ENCODE measurements around the gene SIK2.

Gene SIK2

DNA sequence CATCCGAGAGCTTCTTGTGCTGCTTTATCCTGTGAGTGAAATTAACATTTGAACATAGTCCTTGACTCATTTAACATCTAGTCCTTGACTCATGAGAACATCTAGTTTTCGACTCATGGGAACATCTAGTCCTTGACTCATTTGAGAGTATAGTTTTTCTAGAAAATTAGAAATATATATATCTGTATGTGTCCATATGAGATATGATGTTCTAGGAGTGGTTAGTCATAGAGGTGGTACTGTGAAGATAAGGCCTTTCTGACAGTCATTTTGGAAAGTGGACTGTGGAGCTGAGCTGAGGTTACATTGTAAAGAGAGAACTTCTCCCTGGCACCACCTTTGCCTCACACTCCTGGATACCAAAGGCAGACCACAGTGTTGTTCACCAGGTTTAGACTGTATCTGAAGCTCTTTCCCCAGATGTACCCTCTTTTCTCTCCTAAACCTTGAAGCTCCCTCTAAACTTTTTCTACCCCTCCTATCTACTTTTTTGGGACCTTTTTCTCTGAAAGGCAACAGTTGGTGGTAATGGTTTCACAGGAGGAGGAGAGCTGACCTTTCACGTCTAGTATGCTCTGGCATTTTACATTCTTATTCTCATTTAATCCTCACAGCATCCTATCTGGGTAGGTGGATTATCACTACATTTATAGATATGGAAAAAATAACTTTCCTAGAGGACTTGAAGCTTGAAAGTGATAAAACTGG is 96.8 kb downstream of the SIK2 start:
- Mint-ChIP-seq H3K4me3 (no peak overlapping the region), H3K4me1 (peaks cover 12% of the 10 kb centered on the region), H3K27ac (no peak overlapping the region), H3K9me3 (no peaks in the 10 kb centered on the region), H3K27me3 (ENCODE audit: low read depth, poor library complexity) (peaks cover under 1% of the 10 kb centered on the region), H3K36me3 (ENCODE audit: low read depth) (peaks cover 4% of the 10 kb centered on the region)
- DNase-seq: no peak
- TF ChIP-seq, protein P1, sequence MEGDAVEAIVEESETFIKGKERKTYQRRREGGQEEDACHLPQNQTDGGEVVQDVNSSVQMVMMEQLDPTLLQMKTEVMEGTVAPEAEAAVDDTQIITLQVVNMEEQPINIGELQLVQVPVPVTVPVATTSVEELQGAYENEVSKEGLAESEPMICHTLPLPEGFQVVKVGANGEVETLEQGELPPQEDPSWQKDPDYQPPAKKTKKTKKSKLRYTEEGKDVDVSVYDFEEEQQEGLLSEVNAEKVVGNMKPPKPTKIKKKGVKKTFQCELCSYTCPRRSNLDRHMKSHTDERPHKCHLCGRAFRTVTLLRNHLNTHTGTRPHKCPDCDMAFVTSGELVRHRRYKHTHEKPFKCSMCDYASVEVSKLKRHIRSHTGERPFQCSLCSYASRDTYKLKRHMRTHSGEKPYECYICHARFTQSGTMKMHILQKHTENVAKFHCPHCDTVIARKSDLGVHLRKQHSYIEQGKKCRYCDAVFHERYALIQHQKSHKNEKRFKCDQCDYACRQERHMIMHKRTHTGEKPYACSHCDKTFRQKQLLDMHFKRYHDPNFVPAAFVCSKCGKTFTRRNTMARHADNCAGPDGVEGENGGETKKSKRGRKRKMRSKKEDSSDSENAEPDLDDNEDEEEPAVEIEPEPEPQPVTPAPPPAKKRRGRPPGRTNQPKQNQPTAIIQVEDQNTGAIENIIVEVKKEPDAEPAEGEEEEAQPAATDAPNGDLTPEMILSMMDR (IDR thresholded peaks at IDR 0.05): no peak

DNA sequence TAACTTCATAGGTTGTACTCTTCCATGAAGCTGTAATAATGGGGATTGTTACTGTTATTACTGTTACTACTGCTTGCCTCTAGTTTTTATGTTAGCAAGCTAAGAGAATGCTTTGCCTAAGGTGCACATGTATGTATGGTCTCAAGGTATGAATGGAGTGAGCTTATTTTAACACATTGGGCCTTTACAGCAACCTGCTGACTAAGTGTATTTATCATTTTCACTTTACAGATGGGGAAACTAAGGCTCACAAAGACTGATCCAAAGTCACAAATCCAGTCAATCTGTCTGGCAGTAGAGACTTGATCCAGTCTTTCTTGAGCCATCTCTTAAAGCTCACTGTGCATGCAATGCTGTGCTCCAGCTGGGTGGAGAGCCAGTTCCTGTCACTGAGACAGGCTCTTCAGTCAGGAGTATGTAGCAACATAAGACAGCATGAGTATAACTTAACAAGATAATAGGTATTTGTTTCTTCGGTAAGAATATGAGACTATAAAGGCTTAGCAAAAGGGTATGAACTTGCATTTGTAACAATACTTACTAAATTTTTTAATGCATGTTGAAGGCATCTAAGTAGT is 97.4 kb downstream of the SIK2 start:
- no peak for DNase-seq
- H3K4me3 Mint-ChIP-seq: no peak overlapping the region
- no peak overlapping the region for H3K27ac Mint-ChIP-seq
- peaks cover 6% of the 10 kb centered on the region for H3K4me1 Mint-ChIP-seq
- peaks cover 4% of the 10 kb centered on the region for H3K27me3 Mint-ChIP-seq (ENCODE audit: low read depth, poor library complexity)
- peaks cover 6% of the 10 kb centered on the region for H3K36me3 Mint-ChIP-seq (ENCODE audit: low read depth)
- TF ChIP-seq, protein P1 (IDR thresholded peaks at IDR 0.05): no peak
- H3K9me3 Mint-ChIP-seq: no peaks in the 10 kb centered on the region

DNA sequence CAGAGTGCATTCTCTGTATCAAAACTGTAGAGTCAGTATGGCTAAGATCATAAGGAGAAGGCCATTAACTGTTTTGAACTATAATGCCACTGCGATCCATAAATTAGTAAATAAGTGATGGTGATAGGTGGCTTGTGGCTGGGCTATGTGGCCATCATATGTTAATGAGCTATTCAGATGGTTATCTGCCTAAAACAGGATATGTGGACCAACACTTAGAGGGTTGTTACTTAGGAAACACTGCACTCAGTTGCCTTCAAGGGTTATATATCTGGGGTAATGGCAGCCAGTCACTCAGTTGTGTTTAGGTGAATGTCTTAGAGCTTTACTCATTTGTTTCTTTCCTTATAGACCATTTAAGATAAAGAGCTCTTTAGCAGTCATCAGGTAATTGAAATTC is 97.9 kb downstream of the SIK2 start:
- Mint-ChIP-seq H3K4me1 (peaks cover 1% of the 10 kb centered on the region), H3K36me3 (ENCODE audit: low read depth) (peaks cover 11% of the 10 kb centered on the region), H3K27ac (no peak overlapping the region), H3K27me3 (ENCODE audit: low read depth, poor library complexity) (peaks cover 4% of the 10 kb centered on the region), H3K4me3 (no peak overlapping the region), H3K9me3 (no peaks in the 10 kb centered on the region)
- TF ChIP-seq, protein P1 (IDR thresholded peaks at IDR 0.05): no peak
- no peak for DNase-seq

DNA sequence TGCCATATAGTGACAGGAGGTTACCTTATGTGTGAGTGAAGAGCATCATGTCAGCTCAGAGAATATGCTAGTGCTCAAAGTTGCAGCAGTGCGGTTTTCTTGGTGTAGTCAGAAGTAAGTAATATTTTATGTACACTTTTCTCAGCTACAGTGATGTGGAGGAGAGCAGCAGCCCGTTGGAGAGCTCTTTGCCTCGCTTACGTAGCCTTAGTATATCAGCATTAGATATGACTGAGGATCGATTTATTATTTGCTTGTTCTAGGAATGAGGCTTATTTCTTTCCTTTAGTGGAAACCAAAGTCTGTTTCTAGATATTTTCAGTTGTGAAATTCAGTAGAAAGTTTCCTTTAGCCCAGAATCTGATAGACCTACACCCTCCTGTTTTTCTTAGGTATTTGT is 100.4 kb downstream of the SIK2 start:
- Mint-ChIP-seq H3K27ac (no peak overlapping the region), H3K36me3 (ENCODE audit: low read depth) (peaks cover 29% of the 10 kb centered on the region), H3K4me1 (no peaks in the 10 kb centered on the region), H3K9me3 (no peaks in the 10 kb centered on the region), H3K4me3 (no peak overlapping the region), H3K27me3 (ENCODE audit: low read depth, poor library complexity) (peaks cover 4% of the 10 kb centered on the region)
- TF ChIP-seq, protein P1 (IDR thresholded peaks at IDR 0.05): no peak
- DNase-seq: no peak

DNA sequence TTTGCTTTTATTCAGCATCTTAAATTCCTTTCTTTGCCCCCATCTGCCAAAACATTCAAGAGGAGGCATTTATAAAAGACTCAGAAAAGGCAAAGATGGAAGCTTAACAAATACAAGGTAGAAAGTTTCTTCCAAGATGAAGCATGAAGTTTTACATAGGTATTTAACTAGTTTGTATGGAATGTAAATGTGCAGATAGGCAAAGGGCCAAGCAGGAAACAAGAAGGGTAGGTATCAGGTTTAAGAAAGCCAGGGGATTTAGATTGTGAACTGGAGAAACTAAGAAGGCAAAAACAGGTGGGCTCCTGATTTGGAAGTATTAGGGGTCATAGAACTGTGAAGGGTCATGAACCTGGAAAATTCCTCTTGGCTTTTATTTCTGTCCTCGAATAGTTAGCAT is 101.3 kb downstream of the SIK2 start:
- DNase-seq: no peak
- Mint-ChIP-seq H3K27ac (peak overlapping the region; percentile 73), H3K9me3 (no peaks in the 10 kb centered on the region), H3K27me3 (ENCODE audit: low read depth, poor library complexity) (peaks cover 4% of the 10 kb centered on the region), H3K4me1 (no peaks in the 10 kb centered on the region), H3K4me3 (no peak overlapping the region), H3K36me3 (ENCODE audit: low read depth) (peaks cover 29% of the 10 kb centered on the region)
- TF ChIP-seq, protein P1 (IDR thresholded peaks at IDR 0.05): no peak
